ENCODE measurements around the gene C2orf80.

DNA sequence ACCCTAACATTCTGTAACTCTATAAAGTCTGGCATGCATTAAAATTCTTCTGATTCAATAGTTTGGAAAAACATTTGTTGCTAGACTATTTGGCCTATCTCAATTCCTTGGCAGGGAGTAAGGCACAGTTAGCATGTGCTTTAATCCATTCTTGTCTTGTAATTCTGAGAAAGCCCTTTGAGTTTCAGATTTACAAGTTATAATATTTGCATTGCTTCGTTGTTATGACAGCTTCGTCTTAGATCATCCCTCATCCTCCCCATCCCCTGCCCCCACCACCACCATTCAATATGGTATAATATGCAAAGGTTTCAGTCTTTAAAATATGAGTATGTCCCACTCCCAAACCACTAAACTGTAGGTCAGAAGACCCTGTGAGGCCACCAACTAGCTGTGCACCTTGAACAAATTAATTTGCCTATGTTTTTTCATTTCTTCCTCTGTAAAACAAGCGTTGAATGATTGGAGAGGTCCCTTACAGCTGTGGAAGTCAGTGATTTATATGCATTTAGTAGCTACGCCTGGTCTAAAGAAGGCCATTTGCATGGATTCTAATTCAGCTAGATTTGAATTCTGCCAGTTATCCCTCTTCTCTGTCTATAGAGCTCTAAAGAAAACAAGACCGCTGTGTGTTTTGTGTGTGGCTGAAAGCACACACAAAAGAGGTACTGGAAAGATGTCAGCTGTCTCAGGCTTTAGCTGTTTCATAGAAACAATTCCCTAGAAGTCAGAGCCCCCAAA is 591 bp downstream of the C2orf80 start:
- TF ChIP-seq, protein P1, sequence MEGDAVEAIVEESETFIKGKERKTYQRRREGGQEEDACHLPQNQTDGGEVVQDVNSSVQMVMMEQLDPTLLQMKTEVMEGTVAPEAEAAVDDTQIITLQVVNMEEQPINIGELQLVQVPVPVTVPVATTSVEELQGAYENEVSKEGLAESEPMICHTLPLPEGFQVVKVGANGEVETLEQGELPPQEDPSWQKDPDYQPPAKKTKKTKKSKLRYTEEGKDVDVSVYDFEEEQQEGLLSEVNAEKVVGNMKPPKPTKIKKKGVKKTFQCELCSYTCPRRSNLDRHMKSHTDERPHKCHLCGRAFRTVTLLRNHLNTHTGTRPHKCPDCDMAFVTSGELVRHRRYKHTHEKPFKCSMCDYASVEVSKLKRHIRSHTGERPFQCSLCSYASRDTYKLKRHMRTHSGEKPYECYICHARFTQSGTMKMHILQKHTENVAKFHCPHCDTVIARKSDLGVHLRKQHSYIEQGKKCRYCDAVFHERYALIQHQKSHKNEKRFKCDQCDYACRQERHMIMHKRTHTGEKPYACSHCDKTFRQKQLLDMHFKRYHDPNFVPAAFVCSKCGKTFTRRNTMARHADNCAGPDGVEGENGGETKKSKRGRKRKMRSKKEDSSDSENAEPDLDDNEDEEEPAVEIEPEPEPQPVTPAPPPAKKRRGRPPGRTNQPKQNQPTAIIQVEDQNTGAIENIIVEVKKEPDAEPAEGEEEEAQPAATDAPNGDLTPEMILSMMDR (IDR thresholded peaks at IDR 0.05): no peak
- TF ChIP-seq EZH2 (IDR thresholded peaks at IDR 0.05): no peak
